ENCODE data around the gene FGD6.

DNA sequence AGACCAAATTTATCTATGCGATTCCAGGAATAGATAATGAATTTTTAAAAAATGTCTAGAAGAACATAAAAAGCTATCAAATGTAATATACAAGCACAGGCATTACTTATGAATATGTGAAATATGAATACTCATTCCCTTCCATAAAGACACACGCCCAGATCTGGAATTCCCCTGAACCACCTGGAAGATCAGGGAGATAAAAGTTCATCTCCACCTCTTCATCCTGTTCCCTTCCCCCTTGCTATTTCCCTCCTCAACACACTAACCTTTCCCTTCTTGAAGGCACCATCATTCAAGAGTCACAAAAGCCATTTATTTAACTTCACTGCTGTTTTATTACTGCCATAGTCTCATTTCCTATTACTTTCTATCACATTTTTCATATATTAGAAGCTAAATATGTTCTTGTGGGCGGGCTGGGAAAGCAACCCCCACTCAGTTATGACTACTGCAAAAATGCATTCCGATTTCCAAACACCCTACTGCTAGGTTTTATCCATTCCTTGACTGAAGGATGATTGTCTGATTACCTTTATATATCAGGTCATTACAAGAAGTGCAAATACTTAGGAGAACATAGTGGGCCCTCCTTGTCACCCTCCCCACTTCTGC is 16.1 kb downstream of the FGD6 start:
- TF ChIP-seq, protein P1, sequence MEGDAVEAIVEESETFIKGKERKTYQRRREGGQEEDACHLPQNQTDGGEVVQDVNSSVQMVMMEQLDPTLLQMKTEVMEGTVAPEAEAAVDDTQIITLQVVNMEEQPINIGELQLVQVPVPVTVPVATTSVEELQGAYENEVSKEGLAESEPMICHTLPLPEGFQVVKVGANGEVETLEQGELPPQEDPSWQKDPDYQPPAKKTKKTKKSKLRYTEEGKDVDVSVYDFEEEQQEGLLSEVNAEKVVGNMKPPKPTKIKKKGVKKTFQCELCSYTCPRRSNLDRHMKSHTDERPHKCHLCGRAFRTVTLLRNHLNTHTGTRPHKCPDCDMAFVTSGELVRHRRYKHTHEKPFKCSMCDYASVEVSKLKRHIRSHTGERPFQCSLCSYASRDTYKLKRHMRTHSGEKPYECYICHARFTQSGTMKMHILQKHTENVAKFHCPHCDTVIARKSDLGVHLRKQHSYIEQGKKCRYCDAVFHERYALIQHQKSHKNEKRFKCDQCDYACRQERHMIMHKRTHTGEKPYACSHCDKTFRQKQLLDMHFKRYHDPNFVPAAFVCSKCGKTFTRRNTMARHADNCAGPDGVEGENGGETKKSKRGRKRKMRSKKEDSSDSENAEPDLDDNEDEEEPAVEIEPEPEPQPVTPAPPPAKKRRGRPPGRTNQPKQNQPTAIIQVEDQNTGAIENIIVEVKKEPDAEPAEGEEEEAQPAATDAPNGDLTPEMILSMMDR (IDR thresholded peaks at IDR 0.05; ENCODE audit: poor library complexity) = no peak
- no peak for TF ChIP-seq EZH2 (IDR thresholded peaks at IDR 0.05; ENCODE audit: borderline replicate concordance)
